NCI-H1930 (cell line): ENCODE results near the gene METTL4.
"Not testable (repeated sequence)": the region's sequence is repeated elsewhere in the genome, so short reads cannot be mapped to it uniquely, and the experiment has no call there.

ENCODE experiments used
- DNase-seq, 2 experiments: peaks; one replicate each; lab custom pipeline; 2025; lab: John Stamatoyannopoulos, UW

METTL4 gene

GRCh38 chr18:2559249-2559648, 12.1 kb downstream of the METTL4 start:
- no peak for DNase-seq

DNA sequence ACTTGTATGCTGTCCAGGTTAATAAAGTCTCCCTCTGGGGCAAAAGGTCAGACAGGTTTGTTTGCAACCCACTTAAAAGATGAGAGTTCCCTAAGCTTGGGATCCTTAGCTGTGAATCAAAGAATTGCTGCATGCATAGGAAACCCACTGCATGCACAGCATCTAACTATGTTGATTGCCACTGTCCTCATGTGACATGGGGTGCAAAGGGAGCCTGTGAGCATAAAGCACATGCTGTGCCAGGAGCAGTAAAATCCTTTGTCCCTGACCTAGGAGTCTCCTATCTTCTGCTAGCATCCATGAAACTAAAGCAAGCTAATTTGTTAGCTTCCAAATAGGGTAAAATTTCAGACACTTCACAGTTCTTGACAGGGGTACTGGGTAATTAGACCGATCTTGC, 13.8 kb downstream of the METTL4 start:
- DNase-seq, result no peak

- DNase-seq, result no peak
These were observed 15.4 kb downstream of the METTL4 start for GRCh38 chr18:2555895-2556294.

- no peak for DNase-seq
These were observed 16.6 kb downstream of the METTL4 start for GRCh38 chr18:2554696-2555095.

DNA sequence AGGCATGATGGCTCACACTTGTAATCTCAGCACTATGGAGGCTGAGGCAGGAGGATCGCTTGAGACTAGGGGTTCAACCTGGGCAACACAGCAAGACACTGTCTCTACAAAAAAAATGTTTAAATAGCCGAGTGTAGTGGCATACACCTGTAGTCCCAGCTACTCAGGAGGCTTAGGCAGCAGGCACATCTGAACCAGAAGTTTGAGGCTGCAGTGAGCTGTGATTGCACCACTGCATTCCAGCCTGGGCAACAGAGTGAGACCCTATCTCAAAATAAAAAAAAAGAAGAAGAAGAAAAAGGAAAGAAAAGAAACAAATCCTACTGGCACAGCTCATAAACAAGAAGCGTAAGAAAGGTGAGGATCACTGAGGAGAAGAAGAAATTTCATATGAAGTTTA, 19.9 kb downstream of the METTL4 start:
- DNase-seq, result no peak

DNA sequence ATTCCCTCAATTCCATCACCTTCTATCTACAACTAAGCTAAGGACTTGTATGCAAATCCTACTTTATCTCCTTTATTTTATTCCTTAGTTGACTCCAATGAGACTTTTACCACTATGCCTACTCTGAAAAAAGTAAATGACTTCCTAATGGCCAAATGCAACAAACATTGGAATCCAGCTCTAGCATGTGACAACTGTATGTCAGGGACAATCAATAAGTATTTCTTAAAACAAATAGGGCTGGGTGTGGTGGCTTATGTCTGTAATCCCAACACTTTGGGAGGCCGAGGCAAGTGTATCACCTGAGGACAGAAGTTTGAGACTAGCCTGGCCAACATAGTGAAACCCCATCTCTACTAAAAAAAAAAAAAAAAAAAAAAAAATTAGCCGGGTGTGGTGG, 21.8 kb downstream of the METTL4 start:
- no peak for DNase-seq

GRCh38 chr18:2547477-2548087, 23.7 kb downstream of the METTL4 start:
- peak in 1 of 2 experiments; percentile 0 for DNase-seq

DNA sequence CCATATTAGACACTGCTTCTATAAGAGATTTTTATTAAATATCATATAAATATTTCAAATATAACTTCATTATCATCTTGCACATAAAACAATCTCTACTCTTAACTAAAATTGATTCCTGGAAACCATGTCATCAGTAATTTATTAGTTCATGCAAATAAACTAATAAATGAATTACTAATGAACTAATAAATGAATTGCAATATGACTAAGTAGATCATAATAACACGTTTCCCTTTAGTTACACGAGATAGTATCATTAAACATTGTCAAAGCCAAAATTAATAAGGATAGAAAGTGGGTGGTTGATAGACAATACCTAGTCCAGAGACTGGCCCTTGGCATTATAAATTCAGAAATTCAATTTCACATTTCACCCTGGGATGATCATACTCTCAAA, 26.1 kb downstream of the METTL4 start:
- no peak for DNase-seq

GRCh38 chr18:2541925-2542563, 29.3 kb downstream of the METTL4 start:
- DNase-seq, result not testable (repeated sequence)

GRCh38 chr18:2540575-2540974, 30.7 kb downstream of the METTL4 start:
- DNase-seq, result no peak

DNA sequence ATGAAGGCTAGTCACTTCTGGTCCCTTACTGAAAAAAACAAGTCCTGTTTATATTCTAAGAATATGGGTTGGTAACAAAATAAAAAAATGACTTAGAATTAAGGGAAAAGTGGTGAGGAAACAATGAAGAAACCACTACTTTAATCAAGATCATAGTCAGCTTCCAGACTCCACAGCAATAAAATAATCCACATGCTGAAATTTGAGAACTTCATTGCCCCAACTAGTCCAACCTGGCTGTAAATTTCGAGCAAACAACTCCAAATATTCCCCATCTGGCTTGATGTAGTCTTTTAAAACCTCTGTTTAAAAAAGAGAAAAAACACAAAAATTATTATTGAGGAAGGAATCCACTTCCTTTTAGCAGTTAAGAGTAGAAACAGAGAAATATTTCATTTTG, 32.5 kb downstream of the METTL4 start:
- no peak for DNase-seq

DNA sequence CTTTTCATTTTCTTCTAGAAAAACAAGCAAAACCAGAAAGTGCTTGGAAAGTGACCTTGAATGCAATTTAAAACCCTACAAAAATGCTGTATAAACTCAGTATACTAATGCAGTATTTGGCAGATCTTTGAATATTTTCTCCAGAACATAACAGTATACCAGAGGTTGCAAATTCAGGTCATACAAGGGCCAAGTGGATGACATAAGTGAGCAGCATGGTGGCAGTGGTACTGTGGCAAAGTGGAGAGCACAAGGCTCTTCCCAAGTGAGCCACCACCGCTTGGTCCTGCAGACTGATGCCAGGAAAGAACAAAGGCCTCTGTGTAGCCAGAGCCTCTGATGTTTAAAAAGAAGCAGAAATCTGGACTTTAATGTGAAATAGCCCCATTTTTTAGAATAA, 33.1 kb downstream of the METTL4 start:
- DNase-seq, result no peak

DNA sequence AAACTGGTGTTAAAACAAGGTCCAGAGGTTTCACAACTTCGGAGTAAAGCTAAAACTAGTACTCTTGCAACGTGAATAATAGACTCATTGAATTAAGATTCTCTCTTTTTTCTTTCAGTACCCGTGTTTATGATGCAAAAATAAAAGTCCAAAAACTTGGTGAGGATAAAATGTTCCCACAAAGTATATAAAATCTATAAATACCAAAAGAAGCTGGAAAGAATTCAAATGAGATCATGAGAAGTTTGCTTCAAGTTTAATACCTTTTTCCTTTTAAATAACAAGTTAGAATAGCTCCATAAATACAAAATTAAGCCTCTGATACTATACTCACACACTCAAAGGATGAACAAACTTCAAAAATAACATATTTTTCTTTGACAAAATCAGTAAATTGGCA, 34.0 kb downstream of the METTL4 start:
- DNase-seq, result no peak

DNA sequence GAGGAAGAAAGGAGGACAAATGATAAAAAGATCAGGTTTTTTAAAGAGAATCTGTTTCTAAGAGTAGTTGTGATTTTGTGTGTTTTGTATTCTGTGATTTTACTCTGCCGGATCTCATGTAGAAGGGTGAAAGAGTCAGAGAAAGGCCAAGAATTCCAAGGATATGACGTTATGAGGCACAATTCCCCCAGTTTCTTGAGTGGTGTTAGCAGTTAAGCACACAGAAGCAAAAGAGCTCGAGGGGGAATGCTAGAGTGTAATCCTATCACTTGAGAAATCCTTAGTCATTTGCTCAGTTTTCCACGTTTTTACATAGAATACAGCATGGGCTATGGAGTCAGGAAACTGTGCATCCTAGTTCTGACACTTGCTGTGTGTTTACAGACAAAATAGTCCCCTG, 34.8 kb downstream of the METTL4 start:
- DNase-seq, result no peak

DNA sequence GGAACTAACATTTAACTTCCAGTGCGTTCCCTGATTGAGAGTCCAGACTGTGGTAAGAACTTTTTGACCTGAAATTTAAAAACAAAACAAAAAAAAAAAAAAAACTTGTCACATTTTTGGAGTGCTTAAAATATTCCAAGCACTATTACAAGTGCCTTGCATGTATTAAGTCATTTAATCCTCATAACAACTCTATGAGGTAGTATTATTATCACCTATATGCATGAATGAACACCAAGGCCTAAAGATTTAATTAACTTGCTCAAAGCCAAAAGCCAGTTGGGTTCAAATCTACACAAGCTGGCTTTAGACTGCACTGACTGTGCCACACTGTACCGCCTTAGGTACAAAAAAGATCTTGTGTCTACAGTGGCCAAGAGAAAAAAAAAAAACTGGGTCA, 35.2 kb downstream of the METTL4 start:
- DNase-seq, result no peak

GRCh38 chr18:2535419-2535910, 35.8 kb downstream of the METTL4 start:
- DNase-seq, result no peak

- no peak for DNase-seq
These were observed 36.4 kb downstream of the METTL4 start for GRCh38 chr18:2534906-2535305.

DNA sequence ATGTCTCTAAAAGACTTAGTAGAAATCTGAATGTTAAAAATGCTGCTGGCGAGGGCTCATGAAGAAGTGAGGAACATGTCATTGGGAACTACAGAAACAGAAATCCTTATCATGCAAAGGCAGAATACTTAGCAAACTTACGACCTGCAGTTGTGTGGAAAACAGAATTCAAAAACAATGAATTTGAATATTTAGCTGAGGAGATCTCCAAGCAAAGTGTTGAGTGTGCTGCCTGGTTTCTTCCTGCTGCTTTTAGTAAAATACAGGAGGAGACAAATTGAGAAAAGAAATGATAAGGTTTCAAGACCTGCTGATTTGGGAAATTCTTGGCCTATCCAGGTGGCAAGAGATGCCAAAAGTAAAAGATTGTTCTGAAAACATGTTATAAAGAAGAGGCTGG, 38.5 kb downstream of the METTL4 start:
- DNase-seq, result no peak

DNA sequence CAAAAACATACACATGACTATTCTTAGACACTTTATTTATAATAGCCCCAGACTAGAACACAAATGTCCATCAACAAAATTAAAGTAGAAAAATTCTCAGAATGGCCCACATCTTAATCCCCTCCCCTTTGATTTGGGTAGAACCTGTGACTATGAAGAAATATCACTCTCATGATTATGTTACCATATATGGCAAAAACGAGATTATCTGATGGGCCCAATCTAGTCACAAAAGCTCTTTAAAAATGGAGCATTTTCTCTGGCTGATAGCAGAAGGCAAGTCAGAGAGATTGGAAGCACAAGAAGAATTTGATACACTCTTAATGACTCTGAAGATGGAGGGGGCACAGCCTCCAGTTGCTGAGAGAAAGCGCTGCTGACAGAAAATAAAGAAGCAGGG, 39.6 kb downstream of the METTL4 start:
- no peak for DNase-seq

DNA sequence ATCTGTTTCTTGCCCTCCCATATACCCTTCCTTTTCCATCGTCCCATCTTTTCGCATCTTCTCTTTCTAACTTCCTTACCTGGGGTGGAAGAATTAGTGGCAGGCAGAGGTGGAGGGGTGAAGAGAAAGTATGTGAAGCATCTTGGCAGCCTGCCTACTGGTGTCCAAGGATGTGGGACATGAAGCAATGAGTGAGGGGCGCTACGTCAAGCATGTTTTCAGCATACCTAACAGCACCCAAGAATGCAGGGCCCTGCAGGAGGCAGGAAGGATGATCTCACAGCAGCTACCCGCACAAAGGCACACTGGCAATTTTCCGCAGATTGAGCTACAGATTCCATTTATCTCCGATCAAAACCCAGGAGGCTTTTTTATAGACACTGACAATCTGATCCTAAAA, 42.2 kb downstream of the METTL4 start:
- no peak for DNase-seq

DNA sequence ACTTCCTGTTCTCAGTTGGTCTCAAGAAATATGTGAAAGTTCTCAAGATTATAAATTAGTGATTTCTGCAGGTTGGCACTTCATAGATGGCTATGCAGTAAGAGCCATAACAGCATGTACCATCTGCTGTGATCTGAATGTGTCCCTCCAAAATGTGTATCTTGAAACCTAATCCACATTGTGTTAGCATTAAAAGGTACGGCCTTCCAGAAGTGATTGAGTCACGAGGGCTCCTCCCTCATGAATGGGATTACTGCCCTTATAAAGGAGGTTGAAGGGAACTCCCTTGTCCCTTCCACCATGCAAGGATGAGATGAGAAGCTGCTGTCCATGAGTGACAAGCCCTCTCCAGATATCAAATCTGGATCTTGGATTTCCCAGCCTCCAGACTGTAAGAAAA, 45.0 kb downstream of the METTL4 start:
- DNase-seq, result no peak

GRCh38 chr18:2524794-2525198, 46.5 kb downstream of the METTL4 start:
- DNase-seq, result not testable (repeated sequence)

GRCh38 chr18:2522112-2522511, 49.2 kb downstream of the METTL4 start:
- DNase-seq, result no peak

GRCh38 chr18:2518473-2518872, 52.8 kb downstream of the METTL4 start:
- no peak for DNase-seq
